GM13976 (cell line): ENCODE results near the gene FAM222B.
"Not testable (repeated sequence)": the region's sequence is repeated elsewhere in the genome, so short reads cannot be mapped to it uniquely, and the experiment has no call there.

ENCODE experiments used
- DNase-seq: peaks from one replicate; pipeline ENCODE4 v3.0.0; 2012; ENCODE audit warnings: low spot score
- CTCF ChIP-seq: IDR thresholded peaks from 2 replicates; pipeline ENCODE4 v1.5.1; 2012; ENCODE audit warnings: borderline replicate concordance, mild to moderate bottlenecking; ENCODE audit not compliant: insufficient read depth; ENCODE audit errors: extremely low read depth, missing control alignments, control extremely low read depth
- in situ Hi-C: fragments of 300-500 bp; cut with MboI; formaldehyde crosslinking; loops from one replicate; pipeline ENCODE4 v1.12.0; 2022; ENCODE audit warnings: low sequenced_read_pairs, mixed read lengths, inconsistent platforms; ENCODE audit not compliant: unreplicated experiment

Gene FAM222B

GRCh38 chr17:28737316-28737715, 105.3 kb downstream of the FAM222B start:
- no peak for TF ChIP-seq CTCF
- in situ Hi-C loops, result loop anchor here (25.0 kb wide), 1 partner anchor 375 kb away; no protein-coding TSS in a partner anchor
- DNase-seq, result no peak

GRCh38 chr17:28735913-28736769, 106.4 kb downstream of the FAM222B start:
- in situ Hi-C loops, result loop anchor here (25.0 kb wide), 1 partner anchor 376 kb away; no protein-coding TSS in a partner anchor
- DNase-seq, result not testable (repeated sequence)

GRCh38 chr17:28735242-28735722, 107.3 kb downstream of the FAM222B start:
- in situ Hi-C loops, result loop anchor here (25.0 kb wide), 1 partner anchor 377 kb away; no protein-coding TSS in a partner anchor
- no peak for TF ChIP-seq CTCF
- no peak for DNase-seq

- no peak for TF ChIP-seq CTCF
- no peak for DNase-seq
- in situ Hi-C loops, result loop anchor here (25.0 kb wide), 1 partner anchor 378 kb away; no protein-coding TSS in a partner anchor
Observed at GRCh38 chr17:28734712-28735241, 107.8 kb downstream of the FAM222B start.

- no peak for DNase-seq
- no peak for TF ChIP-seq CTCF
- in situ Hi-C loops, result loop anchor here (25.0 kb wide), 1 partner anchor 379 kb away; no protein-coding TSS in a partner anchor
Observed at GRCh38 chr17:28733346-28733745, 109.2 kb downstream of the FAM222B start.

- no peak for TF ChIP-seq CTCF
- DNase-seq, result no peak
- in situ Hi-C loops, result loop anchor here (25.0 kb wide), 1 partner anchor 382 kb away; no protein-coding TSS in a partner anchor
Observed at GRCh38 chr17:28729950-28730330, 112.7 kb downstream of the FAM222B start.
